ENCODE results near the gene SORBS2.
A peak's percentile ranks its signal among the peaks of the same experiment; 100 is the strongest.

SORBS2 gene

GRCh38 chr4:185781555-185782215, 30.3 kb downstream of the SORBS2 start:
- H3K9ac ChIP-seq (ENCODE audit: low read length) = no peak overlapping the region
- no peak overlapping the region for H3K27ac ChIP-seq (ENCODE audit: low read depth, low read length)
- peaks cover 10% of the 10 kb centered on the region for H3K4me1 ChIP-seq (ENCODE audit: insufficient read depth, low read length)
- H3K36me3 ChIP-seq (ENCODE audit: insufficient read depth, low read length) = no peaks in the 10 kb centered on the region
- no peaks in the 10 kb centered on the region for H3K9me3 ChIP-seq (ENCODE audit: low read length)
- no peak overlapping the region for H3K4me3 ChIP-seq (ENCODE audit: low read depth in 1 of 2, low read length in 2 of 2)
- H3K27me3 ChIP-seq (ENCODE audit: control insufficient read depth in 1 of 2, insufficient read depth in 2 of 2, low read length in 2 of 2) = no peaks in the 10 kb centered on the region

GRCh38 chr4:185780472-185780871, 31.5 kb downstream of the SORBS2 start:
- Histone ChIP-seq H3K9ac (ENCODE audit: low read length) (no peak overlapping the region), H3K4me3 (ENCODE audit: low read depth in 1 of 2, low read length in 2 of 2) (no peak overlapping the region), H3K27me3 (ENCODE audit: control insufficient read depth in 1 of 2, insufficient read depth in 2 of 2, low read length in 2 of 2) (no peaks in the 10 kb centered on the region), H3K27ac (ENCODE audit: low read depth, low read length) (no peak overlapping the region), H3K9me3 (ENCODE audit: low read length) (no peaks in the 10 kb centered on the region), H3K4me1 (ENCODE audit: insufficient read depth, low read length) (peaks cover 9% of the 10 kb centered on the region), H3K36me3 (ENCODE audit: insufficient read depth, low read length) (no peaks in the 10 kb centered on the region)

- H3K27ac ChIP-seq (ENCODE audit: low read depth, low read length) = no peak overlapping the region
Measured at GRCh38 chr4:185779517-185779916, 32.5 kb downstream of the SORBS2 start.

GRCh38 chr4:185778307-185778706, 33.7 kb downstream of the SORBS2 start:
- Histone ChIP-seq H3K4me3 (ENCODE audit: low read depth in 1 of 2, low read length in 2 of 2) (no peak overlapping the region), H3K4me1 (ENCODE audit: insufficient read depth, low read length) (peaks cover 10% of the 10 kb centered on the region), H3K36me3 (ENCODE audit: insufficient read depth, low read length) (no peaks in the 10 kb centered on the region), H3K9me3 (ENCODE audit: low read length) (no peaks in the 10 kb centered on the region), H3K27me3 (ENCODE audit: control insufficient read depth in 1 of 2, insufficient read depth in 2 of 2, low read length in 2 of 2) (no peaks in the 10 kb centered on the region), H3K9ac (ENCODE audit: low read length) (no peak overlapping the region), H3K27ac (ENCODE audit: low read depth, low read length) (no peak overlapping the region)

More at GRCh38 chr4:185779517-185779916, 32.5 kb downstream of the SORBS2 start:
- Histone ChIP-seq H3K27me3 (ENCODE audit: control insufficient read depth in 1 of 2, insufficient read depth in 2 of 2, low read length in 2 of 2) (no peaks in the 10 kb centered on the region), H3K9me3 (ENCODE audit: low read length) (no peaks in the 10 kb centered on the region), H3K4me1 (ENCODE audit: insufficient read depth, low read length) (peaks cover 10% of the 10 kb centered on the region), H3K4me3 (ENCODE audit: low read depth in 1 of 2, low read length in 2 of 2) (no peak overlapping the region), H3K36me3 (ENCODE audit: insufficient read depth, low read length) (no peaks in the 10 kb centered on the region), H3K9ac (ENCODE audit: low read length) (no peak overlapping the region)

- Histone ChIP-seq H3K4me1 (ENCODE audit: insufficient read depth, low read length) (peaks cover 10% of the 10 kb centered on the region), H3K36me3 (ENCODE audit: insufficient read depth, low read length) (no peaks in the 10 kb centered on the region), H3K9me3 (ENCODE audit: low read length) (no peaks in the 10 kb centered on the region), H3K4me3 (ENCODE audit: low read depth in 1 of 2, low read length in 2 of 2) (no peak overlapping the region), H3K9ac (ENCODE audit: low read length) (no peak overlapping the region), H3K27ac (ENCODE audit: low read depth, low read length) (no peak overlapping the region), H3K27me3 (ENCODE audit: control insufficient read depth in 1 of 2, insufficient read depth in 2 of 2, low read length in 2 of 2) (no peaks in the 10 kb centered on the region)
Measured at GRCh38 chr4:185775792-185776555, 36.0 kb downstream of the SORBS2 start.

- H3K9me3 ChIP-seq (ENCODE audit: low read length) = no peaks in the 10 kb centered on the region
- peak overlapping the region in 1 of 2 donors; percentile 39 for H3K4me3 ChIP-seq (ENCODE audit: low read depth in 1 of 2, low read length in 2 of 2)
- H3K27me3 ChIP-seq (ENCODE audit: control insufficient read depth in 1 of 2, insufficient read depth in 2 of 2, low read length in 2 of 2) = no peaks in the 10 kb centered on the region
- peak overlapping the region; percentile 29 for H3K9ac ChIP-seq (ENCODE audit: low read length)
- H3K36me3 ChIP-seq (ENCODE audit: insufficient read depth, low read length) = no peaks in the 10 kb centered on the region
- peaks cover 10% of the 10 kb centered on the region for H3K4me1 ChIP-seq (ENCODE audit: insufficient read depth, low read length)
- no peak overlapping the region for H3K27ac ChIP-seq (ENCODE audit: low read depth, low read length)
Measured at GRCh38 chr4:185774845-185775680, 36.9 kb downstream of the SORBS2 start.

- Histone ChIP-seq H3K27me3 (ENCODE audit: control insufficient read depth in 1 of 2, insufficient read depth in 2 of 2, low read length in 2 of 2) (no peaks in the 10 kb centered on the region), H3K9me3 (ENCODE audit: low read length) (no peaks in the 10 kb centered on the region), H3K36me3 (ENCODE audit: insufficient read depth, low read length) (no peaks in the 10 kb centered on the region), H3K4me3 (ENCODE audit: low read depth in 1 of 2, low read length in 2 of 2) (peak overlapping the region in 1 of 2 donors; percentile 39), H3K9ac (ENCODE audit: low read length) (peak overlapping the region; percentile 29), H3K27ac (ENCODE audit: low read depth, low read length) (peak overlapping the region; percentile 56), H3K4me1 (ENCODE audit: insufficient read depth, low read length) (peaks cover 10% of the 10 kb centered on the region)
Measured at GRCh38 chr4:185774131-185774653, 37.8 kb downstream of the SORBS2 start.

- Histone ChIP-seq H3K9ac (ENCODE audit: low read length) (peak overlapping the region; percentile 29), H3K27ac (ENCODE audit: low read depth, low read length) (no peak overlapping the region), H3K27me3 (ENCODE audit: control insufficient read depth in 1 of 2, insufficient read depth in 2 of 2, low read length in 2 of 2) (no peaks in the 10 kb centered on the region), H3K4me3 (ENCODE audit: low read depth in 1 of 2, low read length in 2 of 2) (peak overlapping the region in 1 of 2 donors; percentile 39), H3K36me3 (ENCODE audit: insufficient read depth, low read length) (no peaks in the 10 kb centered on the region), H3K9me3 (ENCODE audit: low read length) (no peaks in the 10 kb centered on the region), H3K4me1 (ENCODE audit: insufficient read depth, low read length) (peaks cover 10% of the 10 kb centered on the region)
Measured at GRCh38 chr4:185773419-185773818, 38.6 kb downstream of the SORBS2 start.

GRCh38 chr4:185772391-185773093, 39.5 kb downstream of the SORBS2 start:
- Histone ChIP-seq H3K27me3 (ENCODE audit: control insufficient read depth in 1 of 2, insufficient read depth in 2 of 2, low read length in 2 of 2) (no peaks in the 10 kb centered on the region), H3K4me1 (ENCODE audit: insufficient read depth, low read length) (peaks cover 10% of the 10 kb centered on the region), H3K9ac (ENCODE audit: low read length) (no peak overlapping the region), H3K4me3 (ENCODE audit: low read depth in 1 of 2, low read length in 2 of 2) (peak overlapping the region in 1 of 2 donors; percentile 39), H3K9me3 (ENCODE audit: low read length) (no peaks in the 10 kb centered on the region), H3K27ac (ENCODE audit: low read depth, low read length) (no peak overlapping the region), H3K36me3 (ENCODE audit: insufficient read depth, low read length) (no peaks in the 10 kb centered on the region)

- H3K4me3 ChIP-seq (ENCODE audit: low read depth in 1 of 2, low read length in 2 of 2) = no peak overlapping the region
- H3K4me1 ChIP-seq (ENCODE audit: insufficient read depth, low read length) = peaks cover 10% of the 10 kb centered on the region
- no peak overlapping the region for H3K9ac ChIP-seq (ENCODE audit: low read length)
- no peak overlapping the region for H3K27ac ChIP-seq (ENCODE audit: low read depth, low read length)
- no peaks in the 10 kb centered on the region for H3K9me3 ChIP-seq (ENCODE audit: low read length)
- H3K36me3 ChIP-seq (ENCODE audit: insufficient read depth, low read length) = no peaks in the 10 kb centered on the region
- H3K27me3 ChIP-seq (ENCODE audit: control insufficient read depth in 1 of 2, insufficient read depth in 2 of 2, low read length in 2 of 2) = no peaks in the 10 kb centered on the region
Measured at GRCh38 chr4:185771711-185772390, 40.1 kb downstream of the SORBS2 start.

All from muscle layer of colon (tissue), 2 donors.